H1 (cell line): ENCODE data around the gene CYB5R3. TPM values are rescaled to one million over a fixed set of nuclear protein-coding genes. Genes with fewer than 3 reads are reported as not detected.

Experiments used
- CTCF ChIA-PET: fragments of 300-600 bp; sonication (Branson Sonifier 250); formaldehyde crosslinking; loops from one replicate; lab custom pipeline; 2021; ENCODE audit not compliant: partially characterized antibody; lab: Charles Lee
- POLR2A ChIA-PET: fragments of 300-600 bp; sonication (Branson Sonifier 250); formaldehyde crosslinking; loops from one replicate; lab custom pipeline; 2021; ENCODE audit warnings: inconsistent platforms; ENCODE audit not compliant: partially characterized antibody; lab: Charles Lee
- DNase-seq, 2 experiments: peaks; one replicate each; pipeline versions ENCODE4 v3.0.0 to v3.0.0-alpha.2; 2010 to 2022; ENCODE audit warnings: low spot score in 2 of 2, low read depth in 1 of 2, mixed read lengths in 1 of 2
- FAIRE-seq: peaks from 2 replicates; lab custom pipeline; 2011; peaks lifted over from hg19 to GRCh38; lab: Jason Lieb, UNC
- H2AFZ ChIP-seq: 2 replicates; pipeline ENCODE4 v1.8.1; 2012; ENCODE audit warnings: low read length, inconsistent platforms
- H2AK5ac ChIP-seq: 2 replicates; pipeline ENCODE4 v1.6.1; 2013; ENCODE audit warnings: low read depth, low read length
- H2BK120ac ChIP-seq: replicated peaks from 2 replicates; pipeline ENCODE3; 2013; ENCODE audit warnings: low read depth, low read length, inconsistent platforms
- H2BK12ac ChIP-seq: 2 replicates; pipeline ENCODE4 v1.6.1; 2013; ENCODE audit warnings: low read depth, low read length
- H2BK15ac ChIP-seq: 2 replicates; pipeline ENCODE4 v1.6.1; 2013; ENCODE audit warnings: low read length
- H2BK20ac ChIP-seq: 2 replicates; pipeline ENCODE4 v1.6.1; 2013; ENCODE audit warnings: low read length
- H2BK5ac ChIP-seq: 2 replicates; pipeline ENCODE4 v1.6.1; 2013; ENCODE audit warnings: low read depth, low read length
- H3K14ac ChIP-seq: 2 replicates; pipeline ENCODE4 v1.6.1; 2013; ENCODE audit warnings: inconsistent platforms; ENCODE audit not compliant: insufficient read length
- H3K18ac ChIP-seq: 2 replicates; pipeline ENCODE4 v1.6.1; 2013; ENCODE audit warnings: low read length; ENCODE audit errors: extremely low read depth
- H3K23ac ChIP-seq: 2 replicates; pipeline ENCODE4 v1.6.1; 2013; ENCODE audit warnings: inconsistent platforms; ENCODE audit not compliant: insufficient read length
- H3K23me2 ChIP-seq: 2 replicates; pipeline ENCODE4 v1.6.1; 2013; ENCODE audit warnings: low read depth, low read length
- H3K27ac ChIP-seq: 2 replicates; pipeline ENCODE4 v1.6.1; 2011; ENCODE audit warnings: low read depth, low read length, inconsistent platforms
- H3K27me3 ChIP-seq, 4 experiments: replicated peaks in 1 of 4; 1 replicate in 1 of 4; 2 replicates in 3 of 4; pipeline versions ENCODE4 v1.6.1 to v1.8.1; 2011 to 2013; ENCODE audit warnings: low read length in 3 of 4, mild to moderate bottlenecking in 3 of 4, inconsistent platforms in 2 of 4, mixed read lengths in 2 of 4, moderate library complexity in 1 of 4; ENCODE audit not compliant: control insufficient read depth in 3 of 4, insufficient read depth in 3 of 4; ENCODE audit errors: extremely low read depth in 1 of 4
- H3K36me3 ChIP-seq, 4 experiments: 2 replicates each; pipeline versions ENCODE4 v1.6.1 to v1.8.1; 2011 to 2013; ENCODE audit warnings: mild to moderate bottlenecking in 4 of 4, low read length in 3 of 4, moderate library complexity in 2 of 4, control low read depth in 1 of 4, inconsistent platforms in 1 of 4; ENCODE audit not compliant: insufficient read depth in 4 of 4, control insufficient read depth in 2 of 4
- H3K4ac ChIP-seq: replicated peaks from 2 replicates; pipeline ENCODE3; 2013; ENCODE audit warnings: low read length, low read depth, mixed read lengths, inconsistent platforms; ENCODE audit not compliant: insufficient read length
- H3K4me1 ChIP-seq, 4 experiments: replicated peaks in 1 of 4; 1 replicate in 1 of 4; 2 replicates in 3 of 4; pipeline versions ENCODE4 v1.6.1 to v1.8.1; 2011 to 2013; ENCODE audit warnings: low read length in 3 of 4, inconsistent platforms in 2 of 4, mixed read lengths in 1 of 4; ENCODE audit not compliant: insufficient read depth in 4 of 4, control insufficient read depth in 3 of 4
- H3K4me2 ChIP-seq, 2 experiments: 2 replicates each; pipeline versions ENCODE4 v1.6.1 to v1.8.1; 2011 to 2013; ENCODE audit warnings: low read depth in 2 of 2, low read length in 2 of 2, control low read depth in 1 of 2, inconsistent platforms in 1 of 2, mild to moderate bottlenecking in 1 of 2; ENCODE audit not compliant: insufficient read depth in 1 of 2
- H3K4me3 ChIP-seq, 4 experiments: fragments of 200-600, 300-600 bp in 1 of 4; sonication (generic), shearing (Covaris generic), sonication (Bioruptor Twin) in 1 of 4; 2 replicates each; pipeline versions ENCODE4 v1.5.1 to v1.8.1; 2011 to 2016; ENCODE audit warnings: low read length in 4 of 4, low read depth in 3 of 4, control low read depth in 2 of 4, inconsistent platforms in 2 of 4, mild to moderate bottlenecking in 2 of 4, mixed read lengths in 1 of 4, moderate library complexity in 1 of 4; ENCODE audit not compliant: insufficient read depth in 2 of 4; ENCODE audit errors: extremely low read depth in 1 of 4
- H3K56ac ChIP-seq: replicated peaks from 2 replicates; pipeline ENCODE3; 2013; ENCODE audit warnings: low read depth, mild to moderate bottlenecking, mixed read lengths, low read length, inconsistent platforms; ENCODE audit not compliant: insufficient read length
- H3K79me1 ChIP-seq: 2 replicates; pipeline ENCODE4 v1.6.1; 2013; ENCODE audit warnings: low read depth, low read length, control low read depth
- H3K79me2 ChIP-seq, 2 experiments: 2 replicates each; pipeline versions ENCODE4 v1.6.1 to v1.8.1; 2012 to 2013; ENCODE audit warnings: low read length in 2 of 2, mild to moderate bottlenecking in 2 of 2, inconsistent platforms in 1 of 2; ENCODE audit not compliant: insufficient read depth in 2 of 2, control insufficient read depth in 1 of 2
- H3K9ac ChIP-seq, 4 experiments: replicated peaks in 1 of 4; 1 replicate in 1 of 4; 2 replicates in 3 of 4; pipeline versions ENCODE4 v1.6.1 to v1.8.1; 2011 to 2013; ENCODE audit warnings: low read depth in 3 of 4, low read length in 3 of 4, control low read depth in 2 of 4, mild to moderate bottlenecking in 2 of 4, moderate library complexity in 2 of 4, inconsistent platforms in 1 of 4; ENCODE audit errors: extremely low read depth in 1 of 4
- H3K9me3 ChIP-seq, 2 experiments: 2 replicates each; pipeline versions ENCODE4 v1.6.1 to v1.8.1; 2012 to 2013; ENCODE audit warnings: mild to moderate bottlenecking in 2 of 2, moderate library complexity in 2 of 2, control low read depth in 1 of 2, inconsistent platforms in 1 of 2, low read depth in 1 of 2, low read length in 1 of 2, mixed read lengths in 1 of 2; ENCODE audit not compliant: insufficient read depth in 2 of 2
- H4K20me1 ChIP-seq, 2 experiments: replicated peaks in 1 of 2; 2 replicates each; pipeline versions ENCODE3 to v1.8.1; 2011 to 2013; ENCODE audit warnings: inconsistent platforms in 2 of 2, low read length in 2 of 2, mild to moderate bottlenecking in 1 of 2; ENCODE audit not compliant: insufficient read depth in 2 of 2, control insufficient read depth in 1 of 2
- H4K5ac ChIP-seq: 2 replicates; pipeline ENCODE4 v1.6.1; 2013; ENCODE audit warnings: low read length, low read depth, mixed read lengths, inconsistent platforms; ENCODE audit not compliant: insufficient read length
- H4K8ac ChIP-seq: 2 replicates; pipeline ENCODE4 v1.8.0; 2013; ENCODE audit warnings: mild to moderate bottlenecking, moderate library complexity, low read length, inconsistent platforms; ENCODE audit not compliant: insufficient read depth; ENCODE audit errors: extremely low read depth
- H4K91ac ChIP-seq: replicated peaks from 2 replicates; pipeline ENCODE3; 2013; ENCODE audit warnings: low read length, mixed read lengths, inconsistent platforms; ENCODE audit not compliant: insufficient read length
- CTBP2 ChIP-seq: IDR thresholded peaks from 2 replicates; pipeline ENCODE4 v1.7.0; 2011; ENCODE audit warnings: borderline replicate concordance, mild to moderate bottlenecking, moderate library complexity, mixed read lengths, low read length; ENCODE audit not compliant: insufficient read depth, insufficient read length
- GABPA ChIP-seq: IDR thresholded peaks from 2 replicates; pipeline ENCODE4 v1.6.1; 2011; ENCODE audit warnings: mild to moderate bottlenecking, low read length, moderate library complexity, borderline replicate concordance; ENCODE audit not compliant: insufficient read depth
- GTF2F1 ChIP-seq: IDR thresholded peaks from 2 replicates; pipeline ENCODE4 v1.6.1; 2012; ENCODE audit warnings: low read depth, low read length, improper control_type of control experiment, borderline replicate concordance
- KDM5A ChIP-seq: fragments of 200-600 bp; IDR thresholded peaks from 2 replicates; pipeline ENCODE4 v1.7.1; 2012; ENCODE audit warnings: mild to moderate bottlenecking, low read length, inconsistent platforms, mixed read lengths
- SAP30 ChIP-seq: fragments of 300-600 bp; sonication (generic); IDR thresholded peaks from 2 replicates; pipeline ENCODE4 v1.7.1; 2012; ENCODE audit warnings: low read length, moderate library complexity, mild to moderate bottlenecking, inconsistent platforms; ENCODE audit not compliant: insufficient read depth, insufficient replicate concordance
- SIRT6 ChIP-seq: IDR thresholded peaks from one replicate; pipeline ENCODE4 v1.7.1; 2012; ENCODE audit warnings: low read length, inconsistent platforms
- TAF1 ChIP-seq: IDR thresholded peaks from 2 replicates; pipeline ENCODE4 v1.6.1; 2011; ENCODE audit warnings: mild to moderate bottlenecking, low read depth, low read length
- TAF7 ChIP-seq: optimal IDR thresholded peaks from 2 replicates; pipeline ENCODE3; 2011; ENCODE audit warnings: low read depth, mild to moderate bottlenecking, inconsistent platforms, low read length, moderate library complexity, borderline replicate concordance
- TBP ChIP-seq: IDR thresholded peaks from 2 replicates; pipeline ENCODE4 v1.6.1; 2011; ENCODE audit warnings: low read depth, low read length, improper control_type of control experiment
- TCF12 ChIP-seq: IDR thresholded peaks from 2 replicates; pipeline ENCODE4 v1.6.1; 2011; ENCODE audit warnings: low read depth, mild to moderate bottlenecking, low read length
- WGBS, 2 experiments: shearing (Covaris generic) in 1 of 2; methylation state at CpG; one replicate each; pipeline versions ENCODE4 v1.1.6 to v1.1.7; 2013 to 2015; ENCODE audit warnings: low lambda C conversion rate in 2 of 2, mixed read lengths in 2 of 2, inconsistent platforms in 1 of 2, low coverage in 1 of 2, missing lambda C conversion rate in 1 of 2; ENCODE audit not compliant: insufficient replicate concordance in 2 of 2, insufficient coverage in 1 of 2, insufficient read length in 1 of 2; ENCODE audit errors: extremely low coverage in 1 of 2, missing lambda C conversion rate in 1 of 2; 5-methylcytosine and 5-hydroxymethylcytosine counted together
- polyA plus RNA-seq, 7 experiments: library from polyadenylated mRNA; depleted of rRNA in 3 of 7; stranded (reverse) in 5 of 7; unstranded in 2 of 7; fragments of >200 nt in 5 of 7; fragments of 200-250 nt in 2 of 7; gene quantifications; 1 replicate in 5 of 7; 2 replicates in 1 of 7; 4 replicates in 1 of 7; pipeline versions ENCODE4 v1.2.1 to v1.2.3, GENCODE V29; 2011 to 2013; ENCODE audit warnings: missing spikeins in 2 of 7, mixed read lengths in 2 of 7
- total RNA-seq: library from RNA; stranded (reverse); fragmentation: NEBNext Ultra II Directional; extraction: Animal tissue kit (Norgen Biotek cat#: 25700); gene quantifications from 2 replicates; pipeline ENCODE4 v1.2.1, GENCODE V29; 2021
- TF ChIP-seq, protein P1 (sequence below): IDR thresholded peaks from 2 replicates; pipeline ENCODE4 v1.6.1; 2012; ENCODE audit warnings: inconsistent platforms

Gene CYB5R3
- total and polyA plus RNA-seq, 2 of the 8 experiments (the other 6 are each of a cell fraction or from before 2014, with no cell fraction given) = 75.3 to 113 TPM

GRCh38 chr22:42646569-42647525, 2.3 kb downstream of the CYB5R3 start:
- H3K4me1 ChIP-seq = peaks cover 5 to 29% (median 20%) of the 10 kb centered on the region in 4 experiments
- TF ChIP-seq SIRT6 (no peak), TAF7 (no peak), TBP (no peak), GTF2F1 (no peak), TCF12 (no peak), KDM5A (no peak), GABPA (no peak), CTBP2 (no peak), SAP30 (no peak), TAF1 (no peak)
- TF ChIP-seq, protein P1, sequence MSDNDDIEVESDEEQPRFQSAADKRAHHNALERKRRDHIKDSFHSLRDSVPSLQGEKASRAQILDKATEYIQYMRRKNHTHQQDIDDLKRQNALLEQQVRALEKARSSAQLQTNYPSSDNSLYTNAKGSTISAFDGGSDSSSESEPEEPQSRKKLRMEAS = no peak
- TF ChIP-seq, all 59 proteins: peak for 0
- peaks cover 9 to 10% of the 10 kb centered on the region in 2 experiments for H4K20me1 ChIP-seq
- no peak overlapping the region for H3K18ac ChIP-seq
- no peak overlapping the region for H3K27ac ChIP-seq
- H3K4me3 ChIP-seq = no peak overlapping the region
- DNase-seq (no peak), FAIRE-seq (no peak)
- no peak overlapping the region for H4K91ac ChIP-seq
- no peaks in the 10 kb centered on the region for H3K36me3 ChIP-seq
- no peak overlapping the region for H2AFZ ChIP-seq
- no peak overlapping the region for H2AK5ac ChIP-seq
- no peak overlapping the region; the same call in 1 of the 2 replicates for H4K8ac ChIP-seq
- no peak overlapping the region for H2BK20ac ChIP-seq
- H2BK15ac ChIP-seq = no peak overlapping the region
- H3K9ac ChIP-seq = no peak overlapping the region; a peak in 1 of 7 replicates
- no peak overlapping the region for H3K4ac ChIP-seq
- POLR2A ChIA-PET = interaction anchor here (0.6 to 9.4 kb wide), 3 partner anchors 31 to 83 kb away, joined by 3 to 74 read pairs (median 10); partner anchors contain the start of gene POLDIP3
- H3K27me3 ChIP-seq = peaks cover 0 to 2% (median 0%) of the 10 kb centered on the region in 4 experiments; a peak in 1 of 7 replicates
- H3K79me2 ChIP-seq = peaks cover 0 to 40% of the 10 kb centered on the region in 2 experiments; a peak in 2 of 4 replicates
- H3K23me2 ChIP-seq = peaks cover 8% of the 10 kb centered on the region
- no peak overlapping the region for H3K23ac ChIP-seq
- no peak overlapping the region for H2BK120ac ChIP-seq
- WGBS, 2 experiments = 85% methylated on average over 16 of the region's 16 CpGs; no CpG with 5 or more reads in 1 of the 2 experiments
- H3K14ac ChIP-seq = no peak overlapping the region
- no peak overlapping the region for H3K4me2 ChIP-seq
- CTCF ChIA-PET = interaction anchor here (0.6 to 2.5 kb wide), 6 partner anchors 11 to 414 kb away, joined by 3 to 11 read pairs (median 3); no protein-coding TSS in a partner anchor
- no peak overlapping the region for H3K56ac ChIP-seq
- peaks cover 24% of the 10 kb centered on the region for H3K79me1 ChIP-seq
- no peak overlapping the region for H2BK5ac ChIP-seq
- H4K5ac ChIP-seq = no peak overlapping the region
- no peaks in the 10 kb centered on the region for H3K9me3 ChIP-seq
- no peak overlapping the region for H2BK12ac ChIP-seq
